HEK293 (cell line): Measurements from ENCODE around the gene KIAA1586.

Experiments
- YY1 ChIP-seq: fragments of 450-650 bp; formaldehyde crosslinking; IDR thresholded peaks from 2 replicates; pipeline ENCODE4 v1.5.1; 2018; ENCODE audit warnings: missing biosample characterization, missing genetic modification characterization
- ZNF274 ChIP-seq, 2 experiments: fragments of 200-500 bp in 1 of 2; fragments of 450-650 bp in 1 of 2; sonication (Bioruptor generic) in 1 of 2; formaldehyde crosslinking in 1 of 2; IDR thresholded peaks; 2 replicates each; pipeline versions ENCODE4 v1.5.1 to v1.6.1; 2014 to 2016; ENCODE audit warnings: borderline replicate concordance in 1 of 2, inconsistent platforms in 1 of 2, low read length in 1 of 2, missing biosample characterization in 1 of 2, missing genetic modification characterization in 1 of 2

- no peak for TF ChIP-seq ZNF274 (IDR thresholded peaks at IDR 0.05; ENCODE audit: low read length)
- TF ChIP-seq ZNF274 (tag by site-specific recombination; IDR thresholded peaks at IDR 0.05; ENCODE audit: borderline replicate concordance): no peak
- TF ChIP-seq YY1 (tag by site-specific recombination): no peak
Measured at GRCh38 chr6:57017841-57018240, 28.7 kb upstream of the KIAA1586 start.
